Sigmoid colon (tissue), 4 donors: ENCODE data around the gene HEXD.

Source experiments
- EP300 ChIP-seq, 4 donors: sonication (generic); formaldehyde crosslinking; IDR thresholded peaks; one replicate each; pipeline ENCODE4 v1.6.1; 2017; ENCODE audit warnings: antibody characterized with exemption in 4 of 4
- POLR2A ChIP-seq, 2 donors: fragments of 450-650 bp; IDR thresholded peaks; one replicate each; pipeline ENCODE4 v1.6.1; 2016; ENCODE audit warnings: antibody characterized with exemption in 2 of 2, mild to moderate bottlenecking in 2 of 2, moderate library complexity in 2 of 2
- POLR2AphosphoS5 ChIP-seq, 4 donors: sonication (generic); formaldehyde crosslinking; IDR thresholded peaks; one replicate each; pipeline ENCODE4 v1.6.1; 2017; ENCODE audit warnings: antibody characterized with exemption in 4 of 4
- TF ChIP-seq, protein P1 (sequence below), 4 experiments: fragments of 450-650 bp in 3 of 4; fragments of 200-600 bp in 1 of 4; IDR thresholded peaks; one replicate each; pipeline ENCODE4 v1.5.1; 2016 to 2019; ENCODE audit warnings: antibody characterized with exemption in 4 of 4, mild to moderate bottlenecking in 3 of 4, moderate library complexity in 2 of 4

DNA sequence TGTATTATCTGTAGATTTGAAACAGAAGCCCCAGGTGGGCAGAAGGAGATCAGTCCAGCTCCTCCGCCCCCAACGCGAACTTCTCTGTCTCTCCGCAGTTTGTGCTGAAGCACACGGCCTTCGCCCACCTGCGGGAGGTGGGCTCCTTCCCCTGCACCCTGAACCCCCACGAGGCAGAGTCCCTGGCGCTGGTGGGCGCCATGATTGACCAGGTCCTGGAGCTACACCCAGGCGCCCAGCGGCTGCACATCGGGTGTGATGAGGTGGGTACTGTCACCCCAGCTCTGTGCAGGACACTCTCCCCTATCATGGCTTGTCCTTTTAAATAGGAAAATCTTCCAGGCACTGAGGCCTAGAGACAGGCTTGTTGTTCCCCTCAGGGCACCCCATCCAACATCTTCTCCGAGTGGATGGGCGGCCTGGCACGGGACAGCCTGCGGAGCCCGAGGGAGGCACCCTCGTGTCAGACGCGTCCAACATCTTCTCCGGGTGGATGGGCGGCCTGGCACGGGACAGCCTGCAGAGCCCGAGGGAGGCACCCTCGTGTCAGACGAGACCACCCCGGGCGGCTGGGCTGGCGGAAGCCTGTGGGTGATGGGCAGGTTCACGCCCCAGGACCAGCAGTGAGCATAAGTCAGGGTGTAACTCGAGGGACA lies 15.5 kb downstream of the HEXD start:
- TF ChIP-seq, protein P1, sequence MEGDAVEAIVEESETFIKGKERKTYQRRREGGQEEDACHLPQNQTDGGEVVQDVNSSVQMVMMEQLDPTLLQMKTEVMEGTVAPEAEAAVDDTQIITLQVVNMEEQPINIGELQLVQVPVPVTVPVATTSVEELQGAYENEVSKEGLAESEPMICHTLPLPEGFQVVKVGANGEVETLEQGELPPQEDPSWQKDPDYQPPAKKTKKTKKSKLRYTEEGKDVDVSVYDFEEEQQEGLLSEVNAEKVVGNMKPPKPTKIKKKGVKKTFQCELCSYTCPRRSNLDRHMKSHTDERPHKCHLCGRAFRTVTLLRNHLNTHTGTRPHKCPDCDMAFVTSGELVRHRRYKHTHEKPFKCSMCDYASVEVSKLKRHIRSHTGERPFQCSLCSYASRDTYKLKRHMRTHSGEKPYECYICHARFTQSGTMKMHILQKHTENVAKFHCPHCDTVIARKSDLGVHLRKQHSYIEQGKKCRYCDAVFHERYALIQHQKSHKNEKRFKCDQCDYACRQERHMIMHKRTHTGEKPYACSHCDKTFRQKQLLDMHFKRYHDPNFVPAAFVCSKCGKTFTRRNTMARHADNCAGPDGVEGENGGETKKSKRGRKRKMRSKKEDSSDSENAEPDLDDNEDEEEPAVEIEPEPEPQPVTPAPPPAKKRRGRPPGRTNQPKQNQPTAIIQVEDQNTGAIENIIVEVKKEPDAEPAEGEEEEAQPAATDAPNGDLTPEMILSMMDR (IDR thresholded peaks at IDR 0.05), result no peak
- TF ChIP-seq POLR2A (IDR thresholded peaks at IDR 0.05) (no peak), POLR2AphosphoS5 (IDR thresholded peaks at IDR 0.05) (no peak), EP300 (IDR thresholded peaks at IDR 0.05) (no peak)
